GM19438 (cell line): ENCODE data around the gene HBB.

Experiments
- ATAC-seq: cut with Tn5 transposase; IDR thresholded peaks from one replicate; pipeline ENCODE4 v1.9.1; 2021; ENCODE audit warnings: low read depth; ENCODE audit not compliant: unreplicated experiment

Gene HBB

GRCh38 chr11:5229356-5229755, 2.5 kb upstream of the HBB start:
- ATAC-seq, result no peak

- ATAC-seq, result no peak
Measured at GRCh38 chr11:5228124-5228523, 1.3 kb upstream of the HBB start.

- ATAC-seq, result no peak
Measured at GRCh38 chr11:5227681-5228080, 810 bp upstream of the HBB start.

GRCh38 chr11:5225480-5225871, 1.4 kb downstream of the HBB start:
- ATAC-seq, result no peak

GRCh38 chr11:5224538-5225479, 2.1 kb downstream of the HBB start:
- no peak for ATAC-seq

- no peak for ATAC-seq
Measured at GRCh38 chr11:5223686-5224085, 3.2 kb downstream of the HBB start.

GRCh38 chr11:5223146-5223545, 3.7 kb downstream of the HBB start:
- no peak for ATAC-seq

GRCh38 chr11:5210376-5210885, 16.4 kb downstream of the HBB start:
- ATAC-seq, result no peak

GRCh38 chr11:5204787-5205186, 22.1 kb downstream of the HBB start:
- ATAC-seq, result peak; percentile 81

GRCh38 chr11:5203366-5203765, 23.5 kb downstream of the HBB start:
- no peak for ATAC-seq

GRCh38 chr11:5200582-5200981, 26.3 kb downstream of the HBB start, which contains the start of gene OR51V1:
Gene OR51V1 (minus strand): TSS chr11:5200682. CDS start chr11:5200682, 0 bp downstream.
- ATAC-seq, result no peak

GRCh38 chr11:5198285-5198684, 28.6 kb downstream of the HBB start:
- no peak for ATAC-seq

GRCh38 chr11:5197536-5197935, 29.3 kb downstream of the HBB start:
- no peak for ATAC-seq

GRCh38 chr11:5196731-5197130, 30.1 kb downstream of the HBB start:
- ATAC-seq, result no peak

- ATAC-seq, result no peak
Measured at GRCh38 chr11:5196067-5196466, 30.8 kb downstream of the HBB start.

- no peak for ATAC-seq
Measured at GRCh38 chr11:5192738-5193137, 34.1 kb downstream of the HBB start.

- ATAC-seq, result no peak
Measured at GRCh38 chr11:5188201-5188600, 38.7 kb downstream of the HBB start.

GRCh38 chr11:5178046-5178837, 48.6 kb downstream of the HBB start:
- ATAC-seq, result no peak
